Endothelial cell of umbilical vein (primary cell): Measurements from ENCODE around the gene CEP57. TPM values are rescaled to one million over a fixed set of nuclear protein-coding genes. Genes with fewer than 3 reads are reported as not detected.

Experiments
- BruUV-seq: library from RNA; stranded (reverse); fragments of 400-500 nt; replicated peaks from 2 replicates; lab custom pipeline; 2021; lab: Mats Ljungman, UMichigan
- CTCF ChIA-PET: fragments of 300-600, 350-600 bp; sonication (Branson Sonifier 250); formaldehyde crosslinking; loops from one replicate; lab custom pipeline; 2021; ENCODE audit warnings: antibody characterized with exemption, inconsistent platforms; lab: Charles Lee
- POLR2A ChIA-PET: fragments of 300-600, 350-600 bp; sonication (Branson Sonifier 250); formaldehyde crosslinking; loops from one replicate; lab custom pipeline; 2021; ENCODE audit warnings: antibody characterized with exemption, inconsistent platforms; lab: Charles Lee
- DNase-seq: peaks from one replicate; pipeline ENCODE4 v3.0.0-alpha.2; 2011; ENCODE audit warnings: low read depth, low spot score
- FAIRE-seq: peaks from 2 replicates; lab custom pipeline; 2011; peaks lifted over from hg19 to GRCh38; lab: Jason Lieb, UNC
- H2AFZ ChIP-seq: 2 replicates; pipeline ENCODE4 v1.6.0; 2012; ENCODE audit warnings: low read depth, low read length, control low read depth, inconsistent platforms
- H3K27ac ChIP-seq: 2 replicates; pipeline ENCODE4 v1.5.1; 2011; ENCODE audit warnings: low read depth, mild to moderate bottlenecking, control low read depth, low read length, moderate library complexity; ENCODE audit not compliant: insufficient read depth
- H3K27me3 ChIP-seq, 2 experiments: 2 replicates each; pipeline versions ENCODE4 v1.6.0 to v1.6.1; 2011; ENCODE audit warnings: low read length in 2 of 2, mixed read lengths in 1 of 2; ENCODE audit not compliant: control insufficient read depth in 2 of 2, insufficient read depth in 2 of 2
- H3K36me3 ChIP-seq, 2 experiments: 2 replicates in 1 of 2; 3 replicates in 1 of 2; pipeline ENCODE4 v1.5.1; 2011; ENCODE audit warnings: low read length in 2 of 2, mild to moderate bottlenecking in 1 of 2, moderate library complexity in 1 of 2; ENCODE audit not compliant: control insufficient read depth in 2 of 2, insufficient read depth in 2 of 2; ENCODE audit errors: extremely low read depth in 1 of 2
- H3K4me1 ChIP-seq: 3 replicates; pipeline ENCODE4 v1.5.1; 2011; ENCODE audit warnings: mild to moderate bottlenecking, low read length; ENCODE audit not compliant: control insufficient read depth, insufficient read depth; ENCODE audit errors: extremely low read depth
- H3K4me2 ChIP-seq: 2 replicates; pipeline ENCODE4 v1.6.1; 2011; ENCODE audit warnings: low read length, control low read depth, mixed read lengths; ENCODE audit not compliant: insufficient read depth
- H3K4me3 ChIP-seq, 3 experiments: fragments of 200-600 bp in 1 of 3; sonication (generic), shearing (Covaris generic) in 1 of 3; replicated peaks in 1 of 3; 2 replicates each; pipeline ENCODE4 v1.5.1; 2011 to 2016; ENCODE audit warnings: control low read depth in 3 of 3, low read length in 3 of 3, mild to moderate bottlenecking in 2 of 3, inconsistent platforms in 1 of 3, low read depth in 1 of 3, moderate library complexity in 1 of 3; ENCODE audit not compliant: insufficient read depth in 1 of 3
- H3K79me2 ChIP-seq: 2 replicates; pipeline ENCODE4 v1.6.0; 2012; ENCODE audit warnings: low read length, inconsistent platforms; ENCODE audit not compliant: control insufficient read depth, insufficient read depth
- H3K9ac ChIP-seq: replicated peaks from 2 replicates; pipeline ENCODE3; 2011; ENCODE audit warnings: low read length, control low read depth; ENCODE audit not compliant: insufficient read depth; ENCODE audit errors: extremely low read depth
- H3K9me1 ChIP-seq: replicated peaks from 3 replicates; pipeline ENCODE4 v1.6.0; 2011; ENCODE audit warnings: mild to moderate bottlenecking, low read length; ENCODE audit not compliant: control insufficient read depth, insufficient read depth; ENCODE audit errors: extremely low read depth
- H3K9me3 ChIP-seq: replicated peaks from 2 replicates; pipeline ENCODE4 v1.5.1; 2012; ENCODE audit warnings: low read length, inconsistent platforms; ENCODE audit not compliant: control insufficient read depth, insufficient read depth
- H4K20me1 ChIP-seq: replicated peaks from 2 replicates; pipeline ENCODE3; 2011; ENCODE audit warnings: mild to moderate bottlenecking, low read length; ENCODE audit not compliant: control insufficient read depth, insufficient read depth; ENCODE audit errors: extremely low read depth
- CTCF ChIP-seq, 2 donors: IDR thresholded peaks; 1 replicate in 1 of 2; 2 replicates in 1 of 2; pipeline ENCODE4 v1.5.1; 2011; ENCODE audit warnings: low read length in 2 of 2, mild to moderate bottlenecking in 2 of 2, moderate library complexity in 2 of 2, control low read depth in 1 of 2, inconsistent platforms in 1 of 2, low read depth in 1 of 2; ENCODE audit not compliant: insufficient read depth in 1 of 2; ENCODE audit errors: extremely low read depth in 1 of 2
- EZH2 ChIP-seq: IDR thresholded peaks from 2 replicates; pipeline ENCODE4 v1.6.1; 2012; ENCODE audit warnings: borderline replicate concordance, low read depth, mild to moderate bottlenecking, moderate library complexity, low read length, inconsistent platforms; ENCODE audit not compliant: severe bottlenecking
- FOS ChIP-seq: IDR thresholded peaks from 2 replicates; pipeline ENCODE4 v1.6.1; 2011; ENCODE audit warnings: mild to moderate bottlenecking, low read length, moderate library complexity, borderline replicate concordance; ENCODE audit not compliant: insufficient read depth
- GATA2 ChIP-seq: IDR thresholded peaks from 2 replicates; pipeline ENCODE4 v1.7.0; 2011; ENCODE audit warnings: low read depth, mild to moderate bottlenecking, moderate library complexity, mixed read lengths, low read length; ENCODE audit not compliant: insufficient read length, insufficient read depth
- JUN ChIP-seq: IDR thresholded peaks from 2 replicates; pipeline ENCODE4 v1.6.1; 2011; ENCODE audit warnings: borderline replicate concordance, low read depth; ENCODE audit not compliant: insufficient read length, insufficient read depth
- MYC ChIP-seq: IDR thresholded peaks from one replicate; pipeline ENCODE4 v1.6.1; 2011; ENCODE audit warnings: mild to moderate bottlenecking, low read depth, low read length
- POLR2A ChIP-seq: IDR thresholded peaks from 2 replicates; pipeline ENCODE4 v1.6.1; 2012; ENCODE audit warnings: low read depth, mild to moderate bottlenecking, control low read depth, low read length
- POLR2AphosphoS5 ChIP-seq: IDR thresholded peaks from 2 replicates; pipeline ENCODE4 v1.6.1; 2012; ENCODE audit warnings: low read depth, mild to moderate bottlenecking, control low read depth, low read length, moderate library complexity; ENCODE audit not compliant: insufficient read depth
- dilution Hi-C: fragments of 300-500 bp; cut with MboI; formaldehyde crosslinking; loops from one replicate; pipeline ENCODE4 v1.15.0; 2019; ENCODE audit warnings: low sequenced_read_pairs; ENCODE audit not compliant: extremely low pct_ligation_motif_present
- intact Hi-C: fragments of 100-400 bp; cut with micrococcal nuclease; formaldehyde crosslinking; loops from one replicate; pipeline ENCODE4 v1.10.0; 2022
- polyA plus RNA-seq, 4 experiments: library from polyadenylated mRNA; depleted of rRNA in 3 of 4; stranded (reverse) in 3 of 4; unstranded in 1 of 4; fragments of >200 nt; gene quantifications; 2 replicates each; pipeline versions ENCODE4 v1.2.1 to v1.2.3, GENCODE V29; 2011 to 2012; ENCODE audit warnings: missing spikeins in 1 of 4
- total RNA-seq: library from RNA; stranded (reverse); gene quantifications from 2 replicates; pipeline ENCODE4 v1.2.3, GENCODE V29; 2021
- TF ChIP-seq, protein P1 (sequence below): IDR thresholded peaks from 2 replicates; pipeline ENCODE4 v1.6.1; 2011; ENCODE audit not compliant: insufficient read depth, insufficient read length

The CEP57 gene
- total and polyA plus RNA-seq, 2 donors (not counting 3 experiments of a cell fraction or from before 2014, with no cell fraction given), result 16.0 to 35.2 TPM

GRCh38 chr11:95762534-95762933 lies 27.8 kb upstream of the CEP57 start:
- Histone ChIP-seq H4K20me1 (no peaks in the 10 kb centered on the region), H3K27ac (no peak overlapping the region), H3K9me1 (no peaks in the 10 kb centered on the region), H3K79me2 (no peaks in the 10 kb centered on the region), H3K4me1 (no peaks in the 10 kb centered on the region), H3K4me3 (no peak overlapping the region), H3K27me3 (peaks cover 5 to 6% of the 10 kb centered on the region in 2 experiments), H3K9ac (no peak overlapping the region), H3K4me2 (no peak overlapping the region), H3K36me3 (no peaks in the 10 kb centered on the region), H3K9me3 (no peaks in the 10 kb centered on the region), H2AFZ (no peak overlapping the region)
- intact Hi-C loops (loop anchor here (5.0 kb wide), 2 partner anchors 55 to 530 kb away; partner anchors contain the start of gene SESN3), dilution Hi-C loops (no loop called here)
- no peak for TF ChIP-seq GATA2
- TF ChIP-seq, protein P1, sequence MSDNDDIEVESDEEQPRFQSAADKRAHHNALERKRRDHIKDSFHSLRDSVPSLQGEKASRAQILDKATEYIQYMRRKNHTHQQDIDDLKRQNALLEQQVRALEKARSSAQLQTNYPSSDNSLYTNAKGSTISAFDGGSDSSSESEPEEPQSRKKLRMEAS, result no peak
- TF ChIP-seq MYC, result no peak
- TF ChIP-seq CTCF (IDR thresholded peaks at IDR 0.05; ENCODE audit: extremely low read depth in 1 of 2, insufficient read depth in 1 of 2, low read depth in 1 of 2, low read length in 2 of 2), result no peak
- TF ChIP-seq EZH2, result no peak
- no peak for TF ChIP-seq POLR2A
- no peak for TF ChIP-seq FOS
- TF ChIP-seq POLR2AphosphoS5, result no peak
- no peak for TF ChIP-seq JUN
- no peak for DNase-seq
- POLR2A ChIA-PET, result no interaction called here
- CTCF ChIA-PET, result interaction anchor here (0.6 to 2.7 kb wide), 5 partner anchors 10 to 610 kb away, joined by 3 to 22 read pairs (median 3); no protein-coding TSS in a partner anchor
- BruUV-seq, result no TSS peak
- FAIRE-seq, result no peak
